Upper lobe of left lung (tissue), 4 donors: ENCODE data around the gene RELB.

ENCODE experiments used
- POLR2A ChIP-seq, 4 donors: fragments of 450-650 bp; IDR thresholded peaks; one replicate each; pipeline ENCODE4 v1.5.1; 2016 to 2017; ENCODE audit warnings: antibody characterized with exemption in 4 of 4, mild to moderate bottlenecking in 2 of 4
- TF ChIP-seq, protein P1 (sequence below), 6 experiments: fragments of 450-650 bp in 4 of 6; fragments of 200-600 bp in 2 of 6; sonication (generic) in 2 of 6; IDR thresholded peaks; one replicate each; pipeline ENCODE4 v1.5.1; 2016 to 2019; ENCODE audit warnings: antibody characterized with exemption in 6 of 6

DNA sequence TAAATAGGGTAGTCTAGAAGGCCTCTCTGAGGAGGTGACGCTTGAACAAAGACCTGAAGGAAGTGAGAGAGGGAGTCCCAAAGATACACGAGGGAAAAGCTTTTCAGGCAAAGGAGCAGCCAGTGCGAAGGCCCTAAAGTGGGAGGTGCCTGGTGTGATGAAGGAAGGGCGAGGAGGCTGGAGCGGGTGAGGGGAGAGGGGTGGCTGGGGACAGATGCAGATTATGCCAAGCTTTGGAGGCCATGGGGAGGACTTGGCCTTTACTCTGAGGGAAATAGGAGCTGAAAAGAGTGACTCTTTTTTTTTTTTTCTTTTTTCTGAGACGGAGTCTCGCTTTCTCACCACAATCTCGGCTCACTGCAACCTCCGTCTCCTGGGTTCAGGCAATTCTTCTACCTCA is 43.2 kb upstream of the RELB start:
- TF ChIP-seq, protein P1, sequence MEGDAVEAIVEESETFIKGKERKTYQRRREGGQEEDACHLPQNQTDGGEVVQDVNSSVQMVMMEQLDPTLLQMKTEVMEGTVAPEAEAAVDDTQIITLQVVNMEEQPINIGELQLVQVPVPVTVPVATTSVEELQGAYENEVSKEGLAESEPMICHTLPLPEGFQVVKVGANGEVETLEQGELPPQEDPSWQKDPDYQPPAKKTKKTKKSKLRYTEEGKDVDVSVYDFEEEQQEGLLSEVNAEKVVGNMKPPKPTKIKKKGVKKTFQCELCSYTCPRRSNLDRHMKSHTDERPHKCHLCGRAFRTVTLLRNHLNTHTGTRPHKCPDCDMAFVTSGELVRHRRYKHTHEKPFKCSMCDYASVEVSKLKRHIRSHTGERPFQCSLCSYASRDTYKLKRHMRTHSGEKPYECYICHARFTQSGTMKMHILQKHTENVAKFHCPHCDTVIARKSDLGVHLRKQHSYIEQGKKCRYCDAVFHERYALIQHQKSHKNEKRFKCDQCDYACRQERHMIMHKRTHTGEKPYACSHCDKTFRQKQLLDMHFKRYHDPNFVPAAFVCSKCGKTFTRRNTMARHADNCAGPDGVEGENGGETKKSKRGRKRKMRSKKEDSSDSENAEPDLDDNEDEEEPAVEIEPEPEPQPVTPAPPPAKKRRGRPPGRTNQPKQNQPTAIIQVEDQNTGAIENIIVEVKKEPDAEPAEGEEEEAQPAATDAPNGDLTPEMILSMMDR (IDR thresholded peaks at IDR 0.05): no peak
- TF ChIP-seq POLR2A (IDR thresholded peaks at IDR 0.05): no peak
